Activated naive CD8-positive, alpha-beta T cell treated with anti-CD3 and anti-CD28 coated beads, Interleukin-2, amount 50 U/mL, for 24 hours (primary cell): ENCODE results near the gene BARHL2.

Experiments used
- ATAC-seq: fragments of 150-1000 bp; cut with Tn5 transposase; one replicate; pipeline ENCODE4 v1.10.0; 2021
- DNase-seq: peaks from one replicate; pipeline ENCODE4 v3.0.0; 2021
- H3K27ac Mint-ChIP-seq: one replicate; pipeline ENCODE4 v1.8.0; 2021; ENCODE audit warnings: mild to moderate bottlenecking, mixed read lengths
- H3K27me3 Mint-ChIP-seq: one replicate; pipeline ENCODE4 v1.8.0; 2021; ENCODE audit warnings: mixed read lengths
- H3K36me3 Mint-ChIP-seq: one replicate; pipeline ENCODE4 v1.8.0; 2021; ENCODE audit warnings: low read depth, mixed read lengths
- H3K4me1 Mint-ChIP-seq: one replicate; pipeline ENCODE4 v1.8.0; 2021; ENCODE audit warnings: mixed read lengths
- H3K4me3 Mint-ChIP-seq: one replicate; pipeline ENCODE4 v1.8.0; 2021; ENCODE audit warnings: mild to moderate bottlenecking, moderate library complexity, mixed read lengths
- H3K9me3 Mint-ChIP-seq: one replicate; pipeline ENCODE4 v1.8.0; 2021; ENCODE audit warnings: mixed read lengths

The BARHL2 gene

GRCh38 chr1:90709535-90709934 is 7.6 kb downstream of the BARHL2 start:
- H3K9me3 Mint-ChIP-seq = no peaks in the 10 kb centered on the region
- ATAC-seq (no peak), DNase-seq (no peak)

GRCh38 chr1:90708826-90709225 is 8.3 kb downstream of the BARHL2 start:
- no peak overlapping the region for H3K27ac Mint-ChIP-seq
- DNase-seq (no peak), ATAC-seq (no peak)
- no peaks in the 10 kb centered on the region for H3K36me3 Mint-ChIP-seq
- H3K4me3 Mint-ChIP-seq = no peak overlapping the region
- H3K27me3 Mint-ChIP-seq = peaks cover 89% of the 10 kb centered on the region
- peaks cover 7% of the 10 kb centered on the region for H3K4me1 Mint-ChIP-seq
- H3K9me3 Mint-ChIP-seq = no peaks in the 10 kb centered on the region

More at GRCh38 chr1:90709535-90709934, 7.6 kb downstream of the BARHL2 start:
- H3K27ac Mint-ChIP-seq = no peak overlapping the region
- peaks cover 89% of the 10 kb centered on the region for H3K27me3 Mint-ChIP-seq
- no peaks in the 10 kb centered on the region for H3K36me3 Mint-ChIP-seq
- no peak overlapping the region for H3K4me3 Mint-ChIP-seq
- peaks cover 7% of the 10 kb centered on the region for H3K4me1 Mint-ChIP-seq

DNA sequence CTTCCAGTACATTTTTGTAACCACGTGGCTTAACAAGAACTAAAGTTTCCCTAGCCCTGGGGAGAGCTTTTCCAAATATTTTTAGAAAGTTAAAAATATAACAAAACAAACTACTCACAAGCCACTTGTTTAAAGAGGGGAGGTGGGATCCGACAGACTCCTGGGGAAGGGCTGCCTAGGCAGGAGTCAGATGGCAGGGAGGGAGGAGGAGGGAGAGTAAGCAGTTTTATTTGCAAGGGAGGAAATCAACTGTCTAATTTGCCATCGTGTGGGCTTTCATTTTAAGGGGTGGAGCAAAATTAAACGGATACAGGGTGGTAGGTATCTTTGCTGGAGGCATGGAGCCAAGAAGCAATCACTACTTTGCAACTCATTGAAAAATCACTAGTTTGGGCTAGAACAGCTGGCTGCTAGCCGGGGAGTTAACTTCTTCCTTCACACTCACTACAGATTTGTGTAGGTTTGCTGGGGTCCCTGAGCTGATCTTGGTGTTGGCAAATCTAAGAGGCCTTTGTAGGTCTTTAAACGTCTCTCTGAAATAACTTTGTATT is 8.8 kb downstream of the BARHL2 start:
- DNase-seq (no peak), ATAC-seq (no peak)
- Mint-ChIP-seq H3K9me3 (no peaks in the 10 kb centered on the region), H3K36me3 (no peaks in the 10 kb centered on the region), H3K27me3 (peaks cover 88% of the 10 kb centered on the region), H3K4me3 (no peak overlapping the region), H3K27ac (no peak overlapping the region), H3K4me1 (peaks cover 5% of the 10 kb centered on the region)

DNA sequence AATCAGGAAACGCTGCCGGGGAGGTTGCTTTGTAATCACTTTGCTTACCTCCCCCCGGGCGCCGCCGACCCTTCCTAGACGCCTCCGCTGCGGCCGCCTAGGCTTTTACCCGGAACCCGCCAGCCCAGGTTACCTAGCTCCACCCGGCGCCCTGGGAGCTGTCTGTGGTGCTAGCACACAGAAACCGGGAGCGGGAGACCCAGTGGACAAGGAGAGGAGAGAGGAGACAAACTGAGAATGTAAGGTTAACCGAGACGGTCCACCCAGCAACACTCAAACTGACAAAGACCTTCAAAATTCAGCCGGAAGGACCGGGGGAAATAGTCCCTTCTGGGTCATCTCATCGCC is 9.8 kb downstream of the BARHL2 start:
- ATAC-seq (no peak), DNase-seq (no peak)
- H3K27me3 Mint-ChIP-seq = peaks cover 86% of the 10 kb centered on the region
- H3K36me3 Mint-ChIP-seq = no peaks in the 10 kb centered on the region
- H3K4me3 Mint-ChIP-seq = peak overlapping the region; percentile 56
- H3K27ac Mint-ChIP-seq = no peak overlapping the region
- H3K9me3 Mint-ChIP-seq = no peaks in the 10 kb centered on the region
- peaks cover 4% of the 10 kb centered on the region for H3K4me1 Mint-ChIP-seq

- Mint-ChIP-seq H3K4me1 (peaks cover 4% of the 10 kb centered on the region), H3K4me3 (peak overlapping the region; percentile 56), H3K27me3 (peaks cover 87% of the 10 kb centered on the region), H3K36me3 (no peaks in the 10 kb centered on the region), H3K9me3 (no peaks in the 10 kb centered on the region), H3K27ac (no peak overlapping the region)
- ATAC-seq (peak; percentile 36), DNase-seq (no peak)
Observed at GRCh38 chr1:90706437-90707362, 10.4 kb downstream of the BARHL2 start.

GRCh38 chr1:90705956-90706355 is 11.1 kb downstream of the BARHL2 start:
- Mint-ChIP-seq H3K4me1 (peaks cover 4% of the 10 kb centered on the region), H3K27me3 (peaks cover 86% of the 10 kb centered on the region), H3K27ac (no peak overlapping the region), H3K4me3 (peak overlapping the region; percentile 10), H3K9me3 (no peaks in the 10 kb centered on the region), H3K36me3 (no peaks in the 10 kb centered on the region)
- ATAC-seq = no peak
- no peak for DNase-seq

GRCh38 chr1:90704817-90705216 is 12.3 kb downstream of the BARHL2 start:
- no peak overlapping the region for H3K4me3 Mint-ChIP-seq
- DNase-seq = no peak
- H3K36me3 Mint-ChIP-seq = no peaks in the 10 kb centered on the region
- peaks cover 4% of the 10 kb centered on the region for H3K4me1 Mint-ChIP-seq
- H3K27me3 Mint-ChIP-seq = peaks cover 77% of the 10 kb centered on the region
- no peaks in the 10 kb centered on the region for H3K9me3 Mint-ChIP-seq
- no peak overlapping the region for H3K27ac Mint-ChIP-seq
- no peak for ATAC-seq

DNA sequence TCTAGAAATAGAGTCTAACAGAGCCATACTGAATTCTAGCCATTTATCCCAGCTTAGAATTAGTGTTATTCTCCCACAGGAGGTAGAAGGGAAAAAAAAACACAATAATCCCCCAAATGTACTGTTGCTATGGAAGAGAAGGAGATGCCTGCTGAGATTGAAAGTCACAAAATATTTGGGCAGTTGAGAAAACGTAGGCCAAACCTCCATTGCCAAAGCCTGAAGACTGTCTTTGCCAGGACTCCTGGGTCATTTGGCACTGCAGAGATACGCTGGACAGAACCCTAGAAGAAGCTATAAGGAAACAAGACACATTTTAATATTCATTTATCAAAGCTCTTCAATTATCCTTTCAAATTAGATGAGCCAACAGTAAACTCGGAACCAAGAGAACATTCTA is 22.3 kb downstream of the BARHL2 start:
- Mint-ChIP-seq H3K27ac (no peak overlapping the region), H3K4me3 (no peak overlapping the region), H3K27me3 (peaks cover 38% of the 10 kb centered on the region), H3K36me3 (no peaks in the 10 kb centered on the region), H3K4me1 (no peaks in the 10 kb centered on the region), H3K9me3 (no peaks in the 10 kb centered on the region)
- ATAC-seq (no peak), DNase-seq (no peak)

DNA sequence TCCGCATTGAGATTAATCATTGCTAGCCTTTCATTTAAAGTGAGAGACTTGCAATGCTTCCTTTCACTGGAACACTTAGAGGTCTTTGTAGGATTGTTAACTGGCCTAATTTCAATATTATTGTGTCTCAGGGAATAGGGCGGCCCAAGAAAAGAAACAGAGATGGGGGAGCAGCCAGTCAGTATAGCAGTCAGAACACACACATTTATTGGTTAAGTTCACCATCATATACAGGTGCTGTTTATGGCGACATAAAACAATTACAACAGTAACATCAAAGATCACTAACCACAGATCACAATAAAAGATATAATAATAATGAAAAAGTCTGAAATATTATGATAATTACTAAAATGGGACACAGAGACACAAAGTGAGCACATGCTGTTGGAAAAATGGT is 29.4 kb downstream of the BARHL2 start:
- H3K36me3 Mint-ChIP-seq = no peaks in the 10 kb centered on the region
- DNase-seq (no peak), ATAC-seq (no peak)
- H3K27ac Mint-ChIP-seq = no peak overlapping the region
- H3K4me1 Mint-ChIP-seq = no peaks in the 10 kb centered on the region
- H3K9me3 Mint-ChIP-seq = no peaks in the 10 kb centered on the region
- no peak overlapping the region for H3K4me3 Mint-ChIP-seq
- peaks cover 20% of the 10 kb centered on the region for H3K27me3 Mint-ChIP-seq

GRCh38 chr1:90675161-90675847 is 41.8 kb downstream of the BARHL2 start:
- Mint-ChIP-seq H3K27me3 (peaks cover 34% of the 10 kb centered on the region), H3K9me3 (peaks cover 23% of the 10 kb centered on the region), H3K27ac (no peak overlapping the region), H3K4me3 (no peak overlapping the region), H3K36me3 (no peaks in the 10 kb centered on the region), H3K4me1 (no peaks in the 10 kb centered on the region)
- ATAC-seq = no peak
- no peak for DNase-seq

DNA sequence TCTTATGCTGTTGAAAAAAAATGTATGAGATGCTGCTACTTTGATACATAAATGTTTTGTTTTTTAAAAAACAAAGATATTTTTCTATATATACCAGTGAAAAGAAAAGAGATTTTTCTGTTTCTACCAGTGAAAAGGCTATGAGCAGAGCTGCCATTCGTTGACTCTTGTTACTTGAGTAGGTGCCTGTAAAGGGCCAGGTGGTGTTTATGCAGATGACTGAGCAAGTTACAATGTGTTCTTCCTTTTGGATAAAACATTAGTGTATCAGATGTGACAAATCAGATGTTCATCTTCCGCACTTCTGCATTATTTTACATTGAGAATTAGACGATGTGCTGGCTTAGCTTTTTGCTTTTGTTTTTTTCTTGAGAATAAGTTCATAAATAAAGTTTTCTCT is 45.4 kb downstream of the BARHL2 start:
- H3K4me3 Mint-ChIP-seq = no peak overlapping the region
- DNase-seq (no peak), ATAC-seq (no peak)
- H3K36me3 Mint-ChIP-seq = no peaks in the 10 kb centered on the region
- peaks cover 31% of the 10 kb centered on the region for H3K27me3 Mint-ChIP-seq
- H3K4me1 Mint-ChIP-seq = no peaks in the 10 kb centered on the region
- no peak overlapping the region for H3K27ac Mint-ChIP-seq
- peaks cover 23% of the 10 kb centered on the region for H3K9me3 Mint-ChIP-seq

DNA sequence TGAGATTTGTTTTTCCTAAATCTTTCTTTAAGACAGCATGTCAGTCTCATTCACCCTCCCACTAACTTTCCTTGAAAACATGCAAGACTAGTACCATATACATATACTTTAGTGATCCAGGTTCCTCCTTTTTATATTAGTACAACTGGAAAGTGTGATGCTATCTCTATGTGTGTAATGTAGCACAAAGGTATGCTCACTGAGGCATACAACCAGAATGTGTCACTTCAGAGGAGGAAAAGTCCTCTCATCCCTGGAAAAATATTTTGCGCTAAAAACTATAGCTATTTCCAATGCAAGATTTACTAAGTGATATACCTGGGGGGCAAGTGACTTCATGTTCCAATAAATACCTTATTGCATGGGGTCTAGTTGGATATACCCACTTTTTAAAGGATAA is 45.9 kb downstream of the BARHL2 start:
- Mint-ChIP-seq H3K9me3 (peaks cover 23% of the 10 kb centered on the region), H3K4me1 (no peaks in the 10 kb centered on the region), H3K27me3 (peaks cover 31% of the 10 kb centered on the region), H3K27ac (no peak overlapping the region), H3K4me3 (no peak overlapping the region), H3K36me3 (no peaks in the 10 kb centered on the region)
- no peak for ATAC-seq
- DNase-seq = no peak
